ENCODE measurements around the gene CORO1C.

GRCh38 chr12:108640802-108641445 lies 90.4 kb downstream of the CORO1C start:
- TF ChIP-seq CTCF (IDR thresholded peaks at IDR 0.05), result no peak
- TF ChIP-seq EP300 (IDR thresholded peaks at IDR 0.05; ENCODE audit: borderline replicate concordance in 1 of 2, low read depth in 1 of 2, low read length in 1 of 2), result no peak
- TF ChIP-seq REST (IDR thresholded peaks at IDR 0.05; ENCODE audit: low read depth, low read length), result no peak
- TF ChIP-seq POLR2AphosphoS5 (IDR thresholded peaks at IDR 0.05; ENCODE audit: low read depth, low read length), result 0 out of 2 replicates have a peak, but pooled peaks have one; percentile 21
- TF ChIP-seq GABPA (IDR thresholded peaks at IDR 0.05; ENCODE audit: low read depth), result no peak
- TF ChIP-seq TAF1 (IDR thresholded peaks at IDR 0.05; ENCODE audit: borderline replicate concordance, low read depth, low read length), result no peak
- TF ChIP-seq RFX5 (IDR thresholded peaks at IDR 0.05; ENCODE audit: low read length), result no peak
- TF ChIP-seq GATA2 (CRISPR knock-in tag; IDR thresholded peaks at IDR 0.05), result no peak
- TF ChIP-seq NRF1 (IDR thresholded peaks at IDR 0.05; ENCODE audit: low read depth, low read length), result no peak
